Astrocyte of the cerebellum (primary cell): ENCODE data around the gene MTR.

ENCODE experiments used
- DNase-seq: peaks from one replicate; pipeline ENCODE4 v3.0.0-alpha.2; 2011; ENCODE audit warnings: low read depth
- H3K4me3 ChIP-seq: 2 replicates; pipeline ENCODE4 v1.5.1; 2011; ENCODE audit warnings: mild to moderate bottlenecking, low read depth, low read length, moderate library complexity
- in situ Hi-C: cut with HindIII; loops from 2 replicates; pipeline ENCODE4 v1.10.0; 2017; ENCODE audit warnings: low sequenced_read_pairs
- TF ChIP-seq, protein P1 (sequence below): IDR thresholded peaks from 2 replicates; pipeline ENCODE4 v1.5.1; 2012; ENCODE audit warnings: low read length, low read depth, moderate library complexity, mild to moderate bottlenecking; ENCODE audit errors: missing control alignments

MTR gene

DNA sequence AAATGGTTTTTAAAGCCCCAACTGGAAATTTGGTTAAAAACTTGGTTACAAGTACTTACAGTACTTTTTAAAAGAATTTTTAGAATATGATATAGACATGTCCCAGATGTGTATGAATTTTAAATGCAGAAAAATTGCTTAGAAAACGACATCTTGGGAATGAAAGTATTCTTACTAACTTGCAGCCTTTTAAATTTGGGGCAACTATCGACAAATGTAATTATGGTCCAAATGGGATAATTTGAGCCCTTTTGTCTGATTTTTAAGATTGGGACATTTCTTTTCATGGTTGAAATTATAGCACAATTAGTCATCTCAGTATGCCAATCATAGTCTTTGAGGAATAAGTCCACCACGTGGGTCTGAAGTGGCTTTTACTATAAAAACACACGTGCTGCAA, 43.2 kb upstream of the MTR start:
- H3K4me3 ChIP-seq = no peak overlapping the region
- no peak for DNase-seq
- TF ChIP-seq, protein P1, sequence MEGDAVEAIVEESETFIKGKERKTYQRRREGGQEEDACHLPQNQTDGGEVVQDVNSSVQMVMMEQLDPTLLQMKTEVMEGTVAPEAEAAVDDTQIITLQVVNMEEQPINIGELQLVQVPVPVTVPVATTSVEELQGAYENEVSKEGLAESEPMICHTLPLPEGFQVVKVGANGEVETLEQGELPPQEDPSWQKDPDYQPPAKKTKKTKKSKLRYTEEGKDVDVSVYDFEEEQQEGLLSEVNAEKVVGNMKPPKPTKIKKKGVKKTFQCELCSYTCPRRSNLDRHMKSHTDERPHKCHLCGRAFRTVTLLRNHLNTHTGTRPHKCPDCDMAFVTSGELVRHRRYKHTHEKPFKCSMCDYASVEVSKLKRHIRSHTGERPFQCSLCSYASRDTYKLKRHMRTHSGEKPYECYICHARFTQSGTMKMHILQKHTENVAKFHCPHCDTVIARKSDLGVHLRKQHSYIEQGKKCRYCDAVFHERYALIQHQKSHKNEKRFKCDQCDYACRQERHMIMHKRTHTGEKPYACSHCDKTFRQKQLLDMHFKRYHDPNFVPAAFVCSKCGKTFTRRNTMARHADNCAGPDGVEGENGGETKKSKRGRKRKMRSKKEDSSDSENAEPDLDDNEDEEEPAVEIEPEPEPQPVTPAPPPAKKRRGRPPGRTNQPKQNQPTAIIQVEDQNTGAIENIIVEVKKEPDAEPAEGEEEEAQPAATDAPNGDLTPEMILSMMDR = no peak
- in situ Hi-C loops = no loop called here

GRCh38 chr1:236753516-236753915, 41.6 kb upstream of the MTR start:
- in situ Hi-C loops = no loop called here
- no peak overlapping the region for H3K4me3 ChIP-seq
- no peak for DNase-seq
- TF ChIP-seq, protein P1 = peak; percentile 33

- H3K4me3 ChIP-seq = no peak overlapping the region
- no peak for DNase-seq
- TF ChIP-seq, protein P1 = no peak
- in situ Hi-C loops = no loop called here
Measured at GRCh38 chr1:236753964-236754363, 41.1 kb upstream of the MTR start.

DNA sequence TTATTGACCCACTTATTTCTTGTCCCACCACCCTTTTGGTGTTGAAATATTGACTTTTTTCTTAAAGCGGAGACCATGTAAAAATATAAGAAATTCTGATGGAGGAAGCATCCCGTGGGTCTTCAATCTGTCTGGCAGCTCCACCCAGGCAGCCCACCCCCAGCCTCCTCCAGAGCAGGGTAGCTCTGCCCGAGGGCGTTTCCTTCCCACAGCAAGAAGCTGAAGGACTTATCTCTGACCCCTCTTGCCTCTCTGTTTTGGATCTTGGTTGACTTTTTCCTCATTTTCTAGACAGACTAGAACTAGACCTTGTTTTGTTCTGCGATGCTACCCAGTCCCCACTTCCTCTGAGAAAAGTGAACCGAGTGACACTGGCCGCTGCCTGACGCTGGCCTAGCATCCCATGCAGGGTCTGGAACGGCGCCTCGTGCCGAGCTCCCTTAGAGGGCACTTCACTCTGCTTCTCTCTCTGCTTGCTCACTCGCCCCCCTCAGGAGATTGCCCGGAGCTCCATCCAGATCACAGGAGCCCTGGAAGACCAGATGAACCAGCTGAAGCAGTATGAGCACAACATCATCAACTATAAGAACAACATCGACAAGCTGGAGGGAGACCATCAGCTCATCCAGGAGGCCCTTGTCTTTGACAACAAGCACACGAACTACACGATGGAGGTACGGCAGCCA, 40.4 kb upstream of the MTR start:
- in situ Hi-C loops = no loop called here
- H3K4me3 ChIP-seq = no peak overlapping the region
- TF ChIP-seq, protein P1 = no peak
- no peak for DNase-seq

GRCh38 chr1:236757640-236758039, 37.5 kb upstream of the MTR start:
- TF ChIP-seq, protein P1 = no peak
- in situ Hi-C loops = no loop called here
- DNase-seq = no peak
- H3K4me3 ChIP-seq = no peak overlapping the region

DNA sequence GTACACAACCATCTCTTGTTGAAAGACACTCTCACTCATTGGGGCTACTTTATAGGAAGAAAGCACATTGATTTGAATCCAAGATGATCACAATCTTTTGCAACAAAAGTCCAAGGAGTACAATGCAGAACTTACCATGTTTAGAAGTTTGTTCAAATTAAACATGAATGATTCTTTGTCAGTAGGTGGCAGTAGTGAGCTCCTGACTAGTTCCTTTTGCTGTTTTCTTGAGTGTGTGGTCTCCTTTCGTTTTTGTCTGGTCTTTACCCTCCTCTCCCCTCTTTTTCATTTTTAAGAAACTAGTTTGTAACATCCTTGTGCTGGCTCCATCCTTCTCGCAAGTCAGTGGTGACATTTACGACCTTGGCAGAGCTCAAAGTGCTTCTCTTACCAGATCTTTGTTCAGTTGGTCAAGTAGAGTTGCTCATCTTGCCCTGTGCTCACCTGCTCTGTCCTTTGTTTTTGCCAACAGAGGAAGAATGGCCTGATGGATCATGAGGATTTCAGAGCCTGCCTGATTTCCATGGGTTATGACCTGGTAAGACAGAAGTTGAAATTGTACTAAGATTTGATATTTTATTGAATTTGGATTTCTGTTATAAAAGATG, 35.7 kb upstream of the MTR start:
- in situ Hi-C loops = no loop called here
- H3K4me3 ChIP-seq = no peak overlapping the region
- peak; percentile 38 for DNase-seq
- TF ChIP-seq, protein P1 = peak; percentile 65
